ENCODE results near the gene NSG1.

GRCh38 chr4:4462970-4463369 lies 76.1 kb downstream of the NSG1 start:
- TF ChIP-seq ZSCAN5A (CRISPR knock-in tag; IDR thresholded peaks at IDR 0.05; ENCODE audit: borderline replicate concordance) (no peak), ASH2L (IDR thresholded peaks at IDR 0.05; ENCODE audit: insufficient read length, low read depth, low read length) (no peak), REST (IDR thresholded peaks at IDR 0.05; ENCODE audit: borderline replicate concordance in 1 of 2, low read depth in 1 of 2, low read length in 2 of 2) (no peak), NFIB (CRISPR knock-in tag; IDR thresholded peaks at IDR 0.05; ENCODE audit: borderline replicate concordance) (no peak)

Measured in HepG2 (cell line).